ENCODE data around the gene XIRP2. TPM values are rescaled to one million over a fixed set of nuclear protein-coding genes. Genes with fewer than 3 reads are reported as not detected.

The XIRP2 gene
- total and polyA plus RNA-seq, 2 of the 8 experiments (the other 6 are each of a cell fraction or from before 2014, with no cell fraction given): 0.11 TPM; not detected in 1

- Histone ChIP-seq H3K4me3 (ENCODE audit: extremely low read depth in 1 of 4, insufficient read depth in 2 of 4, low read depth in 3 of 4, low read length in 4 of 4) (no peak overlapping the region), H3K4me1 (replicated peaks in 1 of 4; ENCODE audit: control insufficient read depth in 3 of 4, insufficient read depth in 4 of 4, low read length in 3 of 4) (peaks cover 0 to 6% (median 3%) of the 10 kb centered on the region in 4 experiments; a peak in 2 of 7 replicates), H3K9ac (replicated peaks in 1 of 4; ENCODE audit: extremely low read depth in 1 of 4, low read depth in 3 of 4, low read length in 3 of 4) (no peak overlapping the region), H3K4me2 (ENCODE audit: insufficient read depth in 1 of 2, low read depth in 2 of 2, low read length in 2 of 2) (no peak overlapping the region), H3K23ac (ENCODE audit: insufficient read length) (no peak overlapping the region), H2AK5ac (ENCODE audit: low read depth, low read length) (no peak overlapping the region), H3K18ac (ENCODE audit: extremely low read depth, low read length) (no peak overlapping the region), H3K27ac (ENCODE audit: low read depth, low read length) (no peak overlapping the region), H4K5ac (ENCODE audit: insufficient read length, low read depth, low read length) (no peak overlapping the region), H3K27me3 (replicated peaks in 1 of 4; ENCODE audit: control insufficient read depth in 3 of 4, extremely low read depth in 1 of 4, insufficient read depth in 3 of 4, low read length in 3 of 4) (no peaks in the 10 kb centered on the region), H3K79me1 (ENCODE audit: low read depth, low read length) (no peaks in the 10 kb centered on the region), H3K9me3 (ENCODE audit: insufficient read depth in 2 of 2, low read depth in 1 of 2, low read length in 1 of 2) (no peaks in the 10 kb centered on the region), H3K36me3 (ENCODE audit: control insufficient read depth in 2 of 4, insufficient read depth in 4 of 4, low read length in 3 of 4) (no peaks in the 10 kb centered on the region), H2AFZ (ENCODE audit: low read length) (no peak overlapping the region), H3K4ac (replicated peaks; ENCODE audit: insufficient read length, low read depth, low read length) (no peak overlapping the region), H3K23me2 (ENCODE audit: low read depth, low read length) (no peaks in the 10 kb centered on the region), H2BK15ac (ENCODE audit: low read length) (no peak overlapping the region), H3K79me2 (ENCODE audit: control insufficient read depth in 1 of 2, insufficient read depth in 2 of 2, low read length in 2 of 2) (no peaks in the 10 kb centered on the region), H4K91ac (replicated peaks; ENCODE audit: insufficient read length, low read length) (no peak overlapping the region), H2BK120ac (replicated peaks; ENCODE audit: low read depth, low read length) (no peak overlapping the region), H2BK5ac (ENCODE audit: low read depth, low read length) (no peak overlapping the region), H2BK20ac (ENCODE audit: low read length) (no peak overlapping the region), H3K56ac (replicated peaks; ENCODE audit: insufficient read length, low read depth, low read length) (no peak overlapping the region), H4K20me1 (replicated peaks in 1 of 2; ENCODE audit: control insufficient read depth in 1 of 2, insufficient read depth in 2 of 2, low read length in 2 of 2) (no peaks in the 10 kb centered on the region), H3K14ac (ENCODE audit: insufficient read length) (no peak overlapping the region), H2BK12ac (ENCODE audit: low read depth, low read length) (no peak overlapping the region), H4K8ac (ENCODE audit: extremely low read depth, insufficient read depth, low read length) (no peak overlapping the region)
- no peak for DNase-seq (ENCODE audit: low read depth in 1 of 2, low spot score in 2 of 2)
- CTCF ChIA-PET (ENCODE audit: partially characterized antibody): no interaction called here
- POLR2A ChIA-PET (ENCODE audit: partially characterized antibody): no interaction called here
- 88% methylated on average over 2 of the region's 2 CpGs; no CpG with 5 or more reads in 1 of the 2 experiments for WGBS, 2 experiments (ENCODE audit: extremely low coverage in 1 of 2, insufficient coverage in 1 of 2, insufficient read length in 1 of 2, insufficient replicate concordance in 2 of 2, low coverage in 1 of 2, low lambda C conversion rate in 2 of 2, missing lambda C conversion rate in 1 of 2)
- FAIRE-seq: no peak
- TF ChIP-seq RFX5 (IDR thresholded peaks at IDR 0.05; ENCODE audit: borderline replicate concordance, low read depth, low read length) (no peak), KDM1A (IDR thresholded peaks at IDR 0.05; ENCODE audit: borderline replicate concordance, low read length) (no peak), PHF8 (conservative IDR thresholded peaks at IDR 0.05; ENCODE audit: low read depth, low read length) (no peak)
These were observed 47.1 kb upstream of the XIRP2 start for GRCh38 chr2:166841152-166841551.

All from H1 (cell line).